ENCODE data around the gene TPM4. TPM values are rescaled to one million over a fixed set of nuclear protein-coding genes. Genes with fewer than 3 reads are reported as not detected.
A peak's percentile ranks its signal among the peaks of the same experiment; 100 is the strongest.

TPM4 gene
- total RNA-seq, 1 donor from 2014 or later: 422 TPM

DNA sequence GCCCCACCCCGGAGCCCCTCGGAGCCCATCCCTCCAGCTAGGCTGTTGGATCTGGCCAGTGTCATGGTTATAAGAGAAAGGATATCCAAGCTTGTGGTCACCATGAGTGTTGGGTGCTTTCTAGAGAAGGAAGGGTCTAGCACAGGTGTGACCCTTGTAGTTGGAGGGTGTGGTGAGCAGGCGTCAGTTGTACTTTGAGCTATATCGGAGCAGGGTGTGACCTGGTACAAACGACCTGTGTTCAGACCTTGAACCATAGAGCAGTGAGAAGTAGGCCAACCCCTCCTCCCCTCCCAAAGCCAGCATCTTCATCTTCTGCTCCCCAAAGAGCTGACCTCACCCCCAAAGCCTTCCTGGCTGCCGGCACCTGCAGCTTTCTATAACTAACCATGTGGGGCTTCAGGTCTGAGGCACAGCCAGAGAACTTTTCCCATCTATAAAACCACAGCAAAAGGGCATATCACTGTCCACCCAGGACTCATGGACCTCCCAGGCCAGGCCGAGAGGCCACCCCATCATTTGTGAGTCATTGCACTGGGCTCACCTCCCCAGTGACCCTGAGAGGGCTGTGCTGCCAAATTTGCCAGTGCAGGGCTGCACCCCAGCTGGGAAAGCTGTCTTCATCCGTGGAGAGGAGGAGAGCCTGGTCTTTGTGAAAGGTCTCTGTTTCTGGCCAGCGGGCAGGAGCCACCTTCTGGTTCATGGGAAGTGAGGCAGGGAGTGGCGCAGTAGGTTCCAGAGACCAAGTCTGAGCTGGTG, 49.6 kb downstream of the TPM4 start:
- DNase-seq (ENCODE audit: low spot score): no peak

GRCh38 chr19:16127080-16127479, 50.8 kb downstream of the TPM4 start:
- DNase-seq (ENCODE audit: low spot score): no peak

- DNase-seq (ENCODE audit: low spot score): no peak
Measured at GRCh38 chr19:16127776-16128371, 51.6 kb downstream of the TPM4 start.

GRCh38 chr19:16131648-16132047, 55.4 kb downstream of the TPM4 start:
- DNase-seq (ENCODE audit: low spot score): no peak

GRCh38 chr19:16133818-16134217, 57.5 kb downstream of the TPM4 start:
- no peak for DNase-seq (ENCODE audit: low spot score)

DNA sequence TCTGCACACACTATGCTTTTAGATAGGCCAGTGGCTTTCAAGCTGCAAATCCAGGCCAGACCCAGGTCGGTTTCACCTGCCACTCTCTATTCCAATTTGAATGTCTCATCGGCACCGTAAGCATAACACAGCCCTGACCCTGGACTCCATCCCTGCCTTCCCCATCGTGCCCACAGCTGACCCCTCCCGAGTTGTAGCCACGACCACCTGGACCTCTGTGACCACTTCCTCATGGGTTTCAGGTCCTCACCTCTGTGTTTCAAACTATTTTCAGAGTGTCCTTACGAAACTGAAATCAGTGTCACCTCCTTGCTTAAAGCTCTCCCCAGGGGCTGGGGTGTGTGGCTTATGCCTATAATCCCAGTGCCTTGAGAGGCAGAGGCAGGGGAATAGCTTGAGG, 58.2 kb downstream of the TPM4 start:
- no peak for DNase-seq (ENCODE audit: low spot score)

GRCh38 chr19:16135430-16136127, 59.3 kb downstream of the TPM4 start:
- DNase-seq (ENCODE audit: low spot score): no peak

DNA sequence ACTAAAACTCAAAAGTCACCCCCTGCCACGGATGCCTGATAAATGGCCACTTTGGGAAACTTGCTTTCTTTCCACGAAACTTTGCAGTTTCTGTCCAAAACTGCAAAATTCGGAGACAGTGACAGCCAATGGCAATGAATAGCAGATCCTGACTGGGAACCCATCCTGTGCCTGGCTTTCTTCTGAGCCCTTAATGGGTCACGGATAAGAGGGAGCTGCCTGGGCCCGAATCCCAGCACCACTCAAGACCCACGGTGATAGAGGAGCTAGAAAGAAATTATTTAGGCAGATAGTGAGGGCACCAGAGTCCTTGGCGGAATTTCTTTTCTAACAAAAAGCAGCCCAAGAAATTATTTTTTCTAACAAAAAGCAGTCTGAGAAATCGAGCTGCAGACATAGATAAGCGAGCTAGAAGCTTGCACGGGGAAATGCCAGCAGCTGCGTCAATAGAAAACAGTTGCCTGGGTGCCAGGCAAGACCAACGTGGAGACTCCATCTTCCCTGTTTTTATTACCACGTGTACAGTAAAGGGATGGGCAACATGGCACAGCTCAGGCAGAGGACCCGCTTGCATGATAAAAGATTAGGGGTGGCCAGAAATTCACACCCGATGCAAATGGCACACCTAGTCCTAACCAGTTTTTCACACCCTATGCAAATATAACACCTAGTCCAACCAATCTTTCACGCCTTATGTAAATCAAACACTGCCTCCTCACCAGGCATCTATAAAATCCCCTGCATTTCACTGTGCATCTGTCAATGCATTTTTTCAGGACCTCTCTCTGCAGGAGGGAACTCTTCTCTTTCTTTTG, 60.1 kb downstream of the TPM4 start:
- no peak for DNase-seq (ENCODE audit: low spot score)

DNA sequence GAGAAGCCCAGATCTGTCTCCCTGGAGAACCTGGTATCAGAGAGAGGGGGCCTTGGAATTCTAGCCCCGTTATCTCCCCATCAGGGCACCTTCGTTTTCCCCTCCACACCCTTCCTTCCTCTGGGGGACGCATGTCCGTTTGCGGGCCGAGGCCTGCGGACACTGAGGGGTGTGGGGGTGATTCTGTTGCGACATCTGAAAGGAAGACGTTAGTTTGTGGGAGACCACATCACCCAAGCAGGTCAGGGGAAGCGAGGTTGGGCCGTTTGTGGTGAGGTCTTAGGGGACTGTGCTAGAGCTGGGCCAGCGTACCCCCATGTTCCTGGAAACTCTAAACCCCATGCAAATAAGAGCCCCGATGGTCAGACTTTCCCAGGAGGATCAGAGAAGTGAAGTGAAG, 63.5 kb downstream of the TPM4 start:
- DNase-seq (ENCODE audit: low spot score): no peak

GRCh38 chr19:16141043-16141442, 64.7 kb downstream of the TPM4 start:
- DNase-seq (ENCODE audit: low spot score): no peak

DNA sequence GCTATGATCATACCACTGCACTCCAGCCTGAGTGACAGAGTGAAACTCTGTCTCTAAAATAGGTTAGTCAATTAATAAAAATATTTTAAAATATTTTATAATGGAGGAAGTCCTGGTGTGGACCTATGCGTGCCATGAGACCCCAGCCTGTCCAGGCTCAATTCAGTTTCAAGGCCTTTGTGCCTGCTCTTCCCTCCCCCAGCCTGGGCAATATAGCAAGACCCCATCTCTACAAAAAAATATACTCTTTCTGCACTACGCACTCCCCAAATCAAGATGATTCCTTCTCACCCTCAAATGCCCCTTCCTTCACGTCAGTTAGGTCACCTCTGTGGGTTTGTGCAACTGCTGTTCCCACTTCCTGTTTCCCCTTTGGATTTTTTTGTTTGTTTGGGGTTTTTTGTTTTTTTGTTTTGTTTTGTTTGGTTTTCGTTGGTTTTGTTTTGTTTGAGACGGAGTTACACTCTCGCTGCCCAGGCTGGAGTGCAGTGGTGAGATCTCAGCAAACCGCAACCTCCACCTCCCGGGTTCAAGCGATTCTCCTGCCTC, 65.8 kb downstream of the TPM4 start:
- no peak for DNase-seq (ENCODE audit: low spot score)

DNA sequence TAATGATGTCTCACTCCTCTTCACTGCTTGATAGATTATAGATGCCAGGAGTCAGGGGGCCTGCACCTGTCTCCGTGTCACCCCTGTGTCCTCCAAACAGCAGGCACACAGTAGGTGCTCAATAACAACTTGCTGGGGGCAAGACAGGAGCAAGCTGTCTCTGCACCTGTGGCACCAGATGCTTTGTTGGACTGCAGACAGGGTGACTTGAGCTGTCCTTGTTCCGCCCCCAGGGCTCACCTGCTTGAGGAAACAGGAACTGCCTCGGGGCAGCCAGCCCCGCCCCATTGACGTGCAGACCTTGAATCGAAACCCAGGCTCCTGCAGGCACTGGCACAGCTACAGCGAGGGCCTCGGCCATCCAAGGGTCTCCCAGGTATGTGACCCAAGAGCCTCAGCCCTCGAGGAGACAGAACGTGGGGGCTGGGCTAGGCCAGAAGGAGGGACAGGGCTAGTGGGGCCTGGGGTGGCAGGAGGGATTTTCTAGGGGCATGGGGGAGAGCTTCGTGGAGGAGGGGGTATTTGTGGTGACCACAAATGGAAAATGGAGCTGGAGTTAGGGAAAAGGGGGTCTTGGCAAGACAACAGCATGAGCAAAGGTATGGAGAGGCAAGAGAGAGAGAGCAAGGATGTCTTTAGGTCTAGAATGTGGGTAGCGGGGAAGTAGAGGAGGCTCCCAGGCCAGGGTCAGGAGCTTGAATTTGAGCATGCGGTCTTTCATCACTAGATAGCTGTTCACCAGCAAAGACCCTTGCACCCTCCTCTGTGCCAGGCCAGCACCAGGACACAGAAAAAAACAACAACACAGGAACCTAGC, 67.3 kb downstream of the TPM4 start, which contains the start of gene HSH2D:
Gene HSH2D, plus strand, starts transcription at position 287 of the 817 bp plus-strand sequence. CDS start 5,066 bp downstream, outside the sequence.
- peak; percentile 87 for DNase-seq (ENCODE audit: low spot score)

GRCh38 chr19:16144216-16144581, 67.9 kb downstream of the TPM4 start:
- DNase-seq (ENCODE audit: low spot score): no peak

- DNase-seq (ENCODE audit: low spot score): no peak
Measured at GRCh38 chr19:16146112-16146511, 69.8 kb downstream of the TPM4 start.

DNA sequence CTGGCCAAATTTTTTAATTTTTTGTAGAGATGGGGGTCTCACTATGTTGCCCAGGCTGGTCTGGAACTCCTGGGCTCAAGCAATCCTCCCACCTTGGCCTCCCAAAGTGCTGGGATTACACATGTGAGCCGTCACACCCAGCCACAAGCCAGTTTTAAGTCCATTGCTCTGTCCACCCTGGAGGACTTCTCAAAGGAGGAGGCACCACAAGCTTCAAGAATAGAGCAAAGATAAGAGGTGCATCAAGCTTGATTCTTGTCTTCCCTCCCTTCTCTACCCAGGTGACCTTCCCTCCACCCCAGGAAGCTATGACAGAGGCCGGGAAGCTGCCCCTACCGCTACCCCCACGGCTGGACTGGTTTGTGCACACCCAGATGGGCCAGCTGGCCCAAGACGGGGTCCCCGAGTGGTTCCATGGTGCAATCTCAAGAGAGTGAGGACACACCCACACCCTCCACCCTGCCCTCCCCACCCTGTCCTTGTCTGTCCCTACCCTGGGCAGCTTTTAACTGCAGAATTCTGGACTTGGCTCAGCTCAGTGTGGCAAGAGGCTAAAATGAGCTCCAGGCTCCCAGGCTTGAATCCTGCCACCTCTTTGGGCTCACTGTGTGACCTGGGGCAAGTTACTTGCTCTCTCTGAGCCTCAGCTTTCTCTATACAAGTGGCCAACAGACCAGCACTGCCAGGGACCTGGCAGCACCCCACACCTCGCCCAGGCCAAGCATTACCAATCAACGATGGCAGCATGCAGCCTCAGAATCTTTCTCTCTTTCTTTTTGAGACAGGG, 72.3 kb downstream of the TPM4 start:
- DNase-seq (ENCODE audit: low spot score): no peak

Other genes starting within 250 kb of the TPM4 start
- 2.2 TPM for gene CYP4F2, start 178.4 kb upstream of the TPM4 start, total RNA-seq
- gene CYP4F11, start 142.0 kb upstream of the TPM4 start, total RNA-seq: 9.3 TPM
- gene OR10H4, start 127.5 kb upstream of the TPM4 start, total RNA-seq: not detected
- 70.8 TPM for gene RAB8A, start 35.4 kb downstream of the TPM4 start, total RNA-seq
- gene HSH2D, start 67.2 kb downstream of the TPM4 start, total RNA-seq: 10.6 TPM
- gene CIB3, start 97.0 kb downstream of the TPM4 start, total RNA-seq: not detected
- 50.8 TPM for gene FAM32A, start 108.9 kb downstream of the TPM4 start, total RNA-seq
- 56.6 TPM for gene AP1M1, start 121.4 kb downstream of the TPM4 start, total RNA-seq
- gene KLF2, start 248.3 kb downstream of the TPM4 start, total RNA-seq: 56.1 TPM